SK-N-SH (cell line): ENCODE results near the gene ROMO1. TPM values are rescaled to one million over a fixed set of nuclear protein-coding genes. Genes with fewer than 3 reads are reported as not detected.
A peak's percentile ranks its signal among the peaks of the same experiment; 100 is the strongest.

Experiments
- CTCF ChIA-PET: fragments of 300-600, 350-600 bp; formaldehyde crosslinking; extraction: SDS; loops from one replicate; lab custom pipeline; 2021; lab: Yijun Ruan, JAX
- POLR2A ChIA-PET: fragments of 350-600 bp; sonication (Branson Sonifier 250); formaldehyde crosslinking; extraction: SDS; loops from one replicate; lab custom pipeline; 2020; ENCODE audit warnings: antibody characterized with exemption, inconsistent platforms; lab: Yijun Ruan, JAX
- DNase-seq: peaks from one replicate; pipeline ENCODE4 v3.0.0; 2012
- H2AFZ ChIP-seq: fragments of 200-600 bp; sonication (generic); 2 replicates; pipeline ENCODE4 v1.8.1; 2016; ENCODE audit warnings: antibody characterized with exemption, mild to moderate bottlenecking, low read depth
- H3F3A ChIP-seq: fragments of 200-600 bp; sonication (generic); replicated peaks from 2 replicates; pipeline ENCODE3; 2016; ENCODE audit warnings: antibody characterized with exemption, mild to moderate bottlenecking; ENCODE audit not compliant: insufficient read depth
- H3K27ac ChIP-seq, 2 experiments: fragments of 200-500 bp in 1 of 2; fragments of 200-600 bp in 1 of 2; sonication (Bioruptor generic) in 1 of 2; sonication (generic), shearing (Covaris generic) in 1 of 2; 2 replicates each; pipeline versions ENCODE4 v1.5.1 to v1.6.1; 2014 to 2016; ENCODE audit warnings: low read depth in 2 of 2, inconsistent platforms in 1 of 2, low read length in 1 of 2, mild to moderate bottlenecking in 1 of 2, mixed read lengths in 1 of 2
- H3K27me3 ChIP-seq: fragments of 200-600 bp; sonication (generic), shearing (Covaris generic); 2 replicates; pipeline ENCODE4 v1.6.1; 2016; ENCODE audit warnings: mixed run types; ENCODE audit not compliant: insufficient read depth
- H3K36me3 ChIP-seq, 2 experiments: fragments of 200-500 bp in 1 of 2; fragments of 200-600 bp in 1 of 2; sonication (Bioruptor generic) in 1 of 2; sonication (generic) in 1 of 2; replicated peaks in 1 of 2; 2 replicates each; pipeline versions ENCODE3 to v1.5.1; 2014 to 2016; ENCODE audit warnings: low read length in 1 of 2, mild to moderate bottlenecking in 1 of 2; ENCODE audit not compliant: insufficient read depth in 2 of 2, control insufficient read depth in 1 of 2
- H3K4me1 ChIP-seq, 2 experiments: fragments of 200-500 bp in 1 of 2; fragments of 200-600 bp in 1 of 2; sonication (Bioruptor generic) in 1 of 2; sonication (generic), shearing (Covaris generic) in 1 of 2; 2 replicates each; pipeline versions ENCODE4 v1.5.1 to v1.6.1; 2014 to 2016; ENCODE audit warnings: low read depth in 1 of 2, low read length in 1 of 2, mixed run types in 1 of 2; ENCODE audit not compliant: insufficient read depth in 2 of 2, control insufficient read depth in 1 of 2
- H3K4me2 ChIP-seq: fragments of 200-600 bp; sonication (generic), shearing (Covaris generic); 2 replicates; pipeline ENCODE4 v1.6.1; 2017; ENCODE audit warnings: mixed run types
- H3K4me3 ChIP-seq, 2 experiments: fragments of 200-500 bp in 1 of 2; fragments of 200-600 bp in 1 of 2; sonication (Bioruptor generic) in 1 of 2; sonication (generic), shearing (Covaris generic) in 1 of 2; 2 replicates each; pipeline versions ENCODE4 v1.5.1 to v1.8.1; 2014 to 2016; ENCODE audit warnings: low read depth in 2 of 2, inconsistent platforms in 1 of 2, low read length in 1 of 2, mild to moderate bottlenecking in 1 of 2, mixed read lengths in 1 of 2, moderate library complexity in 1 of 2
- H3K79me2 ChIP-seq: fragments of 200-600 bp; sonication (generic); 2 replicates; pipeline ENCODE4 v1.8.1; 2017; ENCODE audit warnings: mild to moderate bottlenecking; ENCODE audit not compliant: insufficient read depth
- H3K9ac ChIP-seq: fragments of 200-600 bp; sonication (generic); 2 replicates; pipeline ENCODE4 v1.6.1; 2017; ENCODE audit warnings: mixed run types
- H3K9me2 ChIP-seq: fragments of 200-600 bp; sonication (generic); 2 replicates; pipeline ENCODE4 v1.6.1; 2017; ENCODE audit warnings: mixed run types
- H3K9me3 ChIP-seq: fragments of 200-600 bp; sonication (generic); 2 replicates; pipeline ENCODE4 v1.6.1; 2017; ENCODE audit warnings: mixed run types, mild to moderate bottlenecking, moderate library complexity
- H4K20me1 ChIP-seq: fragments of 200-600 bp; sonication (generic); 2 replicates; pipeline ENCODE4 v1.6.1; 2017; ENCODE audit warnings: mild to moderate bottlenecking, mixed run types; ENCODE audit not compliant: insufficient read depth
- CHD2 ChIP-seq: fragments of 150-350 bp; IDR thresholded peaks from 2 replicates; pipeline ENCODE4 v1.6.1; 2018; ENCODE audit warnings: low read length; ENCODE audit not compliant: partially characterized antibody
- EP300 ChIP-seq, 2 experiments: IDR thresholded peaks; 2 replicates each; pipeline versions ENCODE4 v1.4.0 to v1.6.1; 2012; ENCODE audit warnings: borderline replicate concordance in 1 of 2, low read depth in 1 of 2, low read length in 1 of 2
- GABPA ChIP-seq: IDR thresholded peaks from 2 replicates; pipeline ENCODE4 v1.4.0; 2012; ENCODE audit warnings: low read depth, mild to moderate bottlenecking
- MEF2A ChIP-seq: IDR thresholded peaks from 2 replicates; pipeline ENCODE4 v1.4.0; 2012; ENCODE audit warnings: low read depth, borderline replicate concordance
- MXI1 ChIP-seq: IDR thresholded peaks from 2 replicates; pipeline ENCODE4 v1.6.1; 2012; ENCODE audit warnings: mild to moderate bottlenecking, low read depth, low read length, improper control_type of control experiment
- NFIC ChIP-seq: IDR thresholded peaks from 2 replicates; pipeline ENCODE4 v1.4.0; 2012; ENCODE audit warnings: borderline replicate concordance
- RAD21 ChIP-seq: IDR thresholded peaks from 2 replicates; pipeline ENCODE4 v1.6.1; 2012; ENCODE audit warnings: mild to moderate bottlenecking, low read length
- TAF1 ChIP-seq: IDR thresholded peaks from 2 replicates; pipeline ENCODE4 v1.6.1; 2012; ENCODE audit warnings: low read depth, mild to moderate bottlenecking, low read length, moderate library complexity, borderline replicate concordance
- TEAD4 ChIP-seq: IDR thresholded peaks from 2 replicates; pipeline ENCODE4 v1.4.0; 2012; ENCODE audit warnings: mild to moderate bottlenecking, borderline replicate concordance; ENCODE audit not compliant: insufficient read depth
- WGBS: methylation state at CpG from one replicate; pipeline ENCODE4 v1.1.6; 2017; ENCODE audit warnings: low lambda C conversion rate; 5-methylcytosine and 5-hydroxymethylcytosine counted together
- polyA plus RNA-seq, 3 experiments: library from polyadenylated mRNA; depleted of rRNA; stranded (reverse); fragments of >200 nt; gene quantifications; 2 replicates each; pipeline ENCODE4 v1.2.3, GENCODE V29; 2012
- TF ChIP-seq, protein P1 (sequence below): fragments of 200-600 bp; sonication (generic); IDR thresholded peaks from 2 replicates; pipeline ENCODE4 v1.6.1; 2017; ENCODE audit warnings: antibody characterized with exemption, mild to moderate bottlenecking, moderate library complexity
- TF ChIP-seq, protein P2 (sequence below): IDR thresholded peaks from 2 replicates; pipeline ENCODE4 v1.6.1; 2012; ENCODE audit warnings: mild to moderate bottlenecking, low read depth, low read length, moderate library complexity
- TF ChIP-seq, protein P3 (sequence below): IDR thresholded peaks from 2 replicates; pipeline ENCODE4 v1.4.0; 2012; ENCODE audit warnings: low read depth, borderline replicate concordance
- TF ChIP-seq, protein P4 (sequence below): IDR thresholded peaks from 2 replicates; pipeline ENCODE4 v1.4.0; 2012; ENCODE audit warnings: low read depth

Gene ROMO1
- polyA plus RNA-seq, 1 of the 3 experiments (the other 2 are of a cell fraction), result 1,273 TPM

DNA sequence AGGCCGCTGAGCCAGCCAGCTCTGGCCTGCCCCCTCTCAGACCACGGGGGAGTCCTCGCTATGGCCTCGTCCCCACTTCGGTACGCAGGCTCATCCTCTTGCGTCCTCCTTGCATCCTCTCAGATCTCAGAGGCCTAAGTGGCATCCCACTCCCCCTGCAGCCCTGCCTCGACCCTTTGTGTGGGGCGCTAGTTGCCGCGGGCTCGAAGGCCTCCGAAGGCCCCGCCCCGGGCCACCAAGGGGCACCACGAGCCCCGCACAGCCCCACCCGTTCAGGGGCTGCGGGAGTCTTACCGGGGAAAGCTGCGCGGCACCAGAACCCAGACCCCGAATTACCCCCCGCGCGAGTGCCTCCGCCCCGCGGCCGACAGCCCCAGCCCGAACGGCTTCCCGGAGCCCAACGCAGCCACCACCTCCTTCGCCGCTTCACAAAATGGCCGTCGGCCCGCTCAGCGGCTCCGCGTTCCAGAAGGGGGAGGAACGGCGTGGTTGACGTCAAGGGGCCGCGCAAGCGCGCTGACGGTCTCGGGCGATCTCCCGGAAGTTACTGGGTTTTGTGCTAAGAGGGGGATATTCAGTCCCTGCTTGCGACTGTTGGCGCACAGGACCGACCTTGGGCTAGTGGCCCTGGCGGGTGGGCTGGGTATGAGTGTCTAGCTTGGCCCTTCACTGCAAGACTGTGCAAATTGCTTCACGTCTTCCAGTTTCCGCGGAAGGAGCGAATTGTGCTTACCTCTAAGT is 34.6 kb upstream of the ROMO1 start, which contains the start of the genes CPNE1 and RBM12 (continued):
- TF ChIP-seq CHD2 (peak; percentile 74), EP300 (IDR thresholded peaks at IDR 0.05; ENCODE audit: borderline replicate concordance in 1 of 2, low read depth in 1 of 2, low read length in 1 of 2) (peak in 1 of 2 experiments; percentile 12; a peak in 1 of 4 replicates), RAD21 (0 out of 2 replicates have a peak, but pooled peaks have one; percentile 1)
- TF ChIP-seq, protein P1, sequence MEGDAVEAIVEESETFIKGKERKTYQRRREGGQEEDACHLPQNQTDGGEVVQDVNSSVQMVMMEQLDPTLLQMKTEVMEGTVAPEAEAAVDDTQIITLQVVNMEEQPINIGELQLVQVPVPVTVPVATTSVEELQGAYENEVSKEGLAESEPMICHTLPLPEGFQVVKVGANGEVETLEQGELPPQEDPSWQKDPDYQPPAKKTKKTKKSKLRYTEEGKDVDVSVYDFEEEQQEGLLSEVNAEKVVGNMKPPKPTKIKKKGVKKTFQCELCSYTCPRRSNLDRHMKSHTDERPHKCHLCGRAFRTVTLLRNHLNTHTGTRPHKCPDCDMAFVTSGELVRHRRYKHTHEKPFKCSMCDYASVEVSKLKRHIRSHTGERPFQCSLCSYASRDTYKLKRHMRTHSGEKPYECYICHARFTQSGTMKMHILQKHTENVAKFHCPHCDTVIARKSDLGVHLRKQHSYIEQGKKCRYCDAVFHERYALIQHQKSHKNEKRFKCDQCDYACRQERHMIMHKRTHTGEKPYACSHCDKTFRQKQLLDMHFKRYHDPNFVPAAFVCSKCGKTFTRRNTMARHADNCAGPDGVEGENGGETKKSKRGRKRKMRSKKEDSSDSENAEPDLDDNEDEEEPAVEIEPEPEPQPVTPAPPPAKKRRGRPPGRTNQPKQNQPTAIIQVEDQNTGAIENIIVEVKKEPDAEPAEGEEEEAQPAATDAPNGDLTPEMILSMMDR, result no peak
- TF ChIP-seq, protein P2, sequence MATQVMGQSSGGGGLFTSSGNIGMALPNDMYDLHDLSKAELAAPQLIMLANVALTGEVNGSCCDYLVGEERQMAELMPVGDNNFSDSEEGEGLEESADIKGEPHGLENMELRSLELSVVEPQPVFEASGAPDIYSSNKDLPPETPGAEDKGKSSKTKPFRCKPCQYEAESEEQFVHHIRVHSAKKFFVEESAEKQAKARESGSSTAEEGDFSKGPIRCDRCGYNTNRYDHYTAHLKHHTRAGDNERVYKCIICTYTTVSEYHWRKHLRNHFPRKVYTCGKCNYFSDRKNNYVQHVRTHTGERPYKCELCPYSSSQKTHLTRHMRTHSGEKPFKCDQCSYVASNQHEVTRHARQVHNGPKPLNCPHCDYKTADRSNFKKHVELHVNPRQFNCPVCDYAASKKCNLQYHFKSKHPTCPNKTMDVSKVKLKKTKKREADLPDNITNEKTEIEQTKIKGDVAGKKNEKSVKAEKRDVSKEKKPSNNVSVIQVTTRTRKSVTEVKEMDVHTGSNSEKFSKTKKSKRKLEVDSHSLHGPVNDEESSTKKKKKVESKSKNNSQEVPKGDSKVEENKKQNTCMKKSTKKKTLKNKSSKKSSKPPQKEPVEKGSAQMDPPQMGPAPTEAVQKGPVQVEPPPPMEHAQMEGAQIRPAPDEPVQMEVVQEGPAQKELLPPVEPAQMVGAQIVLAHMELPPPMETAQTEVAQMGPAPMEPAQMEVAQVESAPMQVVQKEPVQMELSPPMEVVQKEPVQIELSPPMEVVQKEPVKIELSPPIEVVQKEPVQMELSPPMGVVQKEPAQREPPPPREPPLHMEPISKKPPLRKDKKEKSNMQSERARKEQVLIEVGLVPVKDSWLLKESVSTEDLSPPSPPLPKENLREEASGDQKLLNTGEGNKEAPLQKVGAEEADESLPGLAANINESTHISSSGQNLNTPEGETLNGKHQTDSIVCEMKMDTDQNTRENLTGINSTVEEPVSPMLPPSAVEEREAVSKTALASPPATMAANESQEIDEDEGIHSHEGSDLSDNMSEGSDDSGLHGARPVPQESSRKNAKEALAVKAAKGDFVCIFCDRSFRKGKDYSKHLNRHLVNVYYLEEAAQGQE, result peak; percentile 42; the same call in 1 of the 2 replicates

DNA sequence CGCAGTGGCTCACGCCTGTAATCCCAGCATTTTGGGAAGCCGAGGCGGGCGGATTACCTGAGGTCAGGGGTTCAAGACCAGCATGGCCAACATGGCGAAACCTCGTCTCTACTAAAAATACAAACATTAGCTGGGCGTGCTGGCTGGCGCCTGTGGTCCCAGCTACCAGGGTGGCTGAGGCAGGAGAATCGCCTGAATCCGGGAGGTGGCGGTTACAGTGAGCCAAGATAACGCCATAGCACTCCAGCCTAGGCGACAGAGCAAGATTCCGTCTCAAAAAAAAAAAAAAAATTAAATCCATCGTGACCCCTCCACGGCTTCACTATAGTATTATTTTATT is 33.3 kb upstream of the ROMO1 start:
- H4K20me1 ChIP-seq, result peaks cover 32% of the 10 kb centered on the region
- peaks cover 9 to 10% of the 10 kb centered on the region in 2 experiments; a peak in 2 of 4 replicates for H3K4me1 ChIP-seq
- no peaks in the 10 kb centered on the region for H3K27me3 ChIP-seq
- POLR2A ChIA-PET, result no interaction called here
- TF ChIP-seq MXI1 (no peak), TEAD4 (no peak), GABPA (no peak), EP300 (IDR thresholded peaks at IDR 0.05; ENCODE audit: borderline replicate concordance in 1 of 2, low read depth in 1 of 2, low read length in 1 of 2) (no peak), RAD21 (no peak), NFIC (no peak), MEF2A (no peak), TAF1 (no peak)
- TF ChIP-seq, protein P3, sequence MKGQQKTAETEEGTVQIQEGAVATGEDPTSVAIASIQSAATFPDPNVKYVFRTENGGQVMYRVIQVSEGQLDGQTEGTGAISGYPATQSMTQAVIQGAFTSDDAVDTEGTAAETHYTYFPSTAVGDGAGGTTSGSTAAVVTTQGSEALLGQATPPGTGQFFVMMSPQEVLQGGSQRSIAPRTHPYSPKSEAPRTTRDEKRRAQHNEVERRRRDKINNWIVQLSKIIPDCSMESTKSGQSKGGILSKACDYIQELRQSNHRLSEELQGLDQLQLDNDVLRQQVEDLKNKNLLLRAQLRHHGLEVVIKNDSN, result no peak
- TF ChIP-seq, protein P4, sequence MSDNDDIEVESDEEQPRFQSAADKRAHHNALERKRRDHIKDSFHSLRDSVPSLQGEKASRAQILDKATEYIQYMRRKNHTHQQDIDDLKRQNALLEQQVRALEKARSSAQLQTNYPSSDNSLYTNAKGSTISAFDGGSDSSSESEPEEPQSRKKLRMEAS, result no peak
- TF ChIP-seq, protein P1, result no peak
- TF ChIP-seq, all 33 proteins: peak for 0
- no peaks in the 10 kb centered on the region for H3K9me2 ChIP-seq
- peaks cover 14% of the 10 kb centered on the region for H3F3A ChIP-seq
- no peak overlapping the region for H3K27ac ChIP-seq
- DNase-seq, result no peak
- no peak overlapping the region for H2AFZ ChIP-seq
- H3K9ac ChIP-seq, result no peak overlapping the region
- H3K4me2 ChIP-seq, result no peak overlapping the region
- CTCF ChIA-PET, result interaction anchor here (0.8 kb wide), 1 partner anchor 47 kb away, joined by 3 read pairs; no protein-coding TSS in a partner anchor
- peaks cover 21 to 26% of the 10 kb centered on the region in 2 experiments for H3K36me3 ChIP-seq
- WGBS, result 98% methylated on average over 17 of the region's 17 CpGs
- peaks cover 39% of the 10 kb centered on the region for H3K79me2 ChIP-seq
- no peak overlapping the region for H3K4me3 ChIP-seq
- H3K9me3 ChIP-seq, result no peaks in the 10 kb centered on the region
